ENCODE measurements around the gene PTPRT. TPM values are rescaled to one million over a fixed set of nuclear protein-coding genes. Genes with fewer than 3 reads are reported as not detected.

Gene PTPRT
- total and polyA plus RNA-seq, 2 of the 4 experiments (the other 2 are of a cell fraction) = not detected

GRCh38 chr20:42889517-42889916 lies 300.2 kb downstream of the PTPRT start:
- TF ChIP-seq MAZ (IDR thresholded peaks at IDR 0.05; ENCODE audit: borderline replicate concordance, low read depth, low read length) (no peak), MXI1 (IDR thresholded peaks at IDR 0.05; ENCODE audit: borderline replicate concordance, low read depth, low read length) (no peak)

More at GRCh38 chr20:42889517-42889916, 300.2 kb downstream of the PTPRT start:
- Histone ChIP-seq H2BK5ac (ENCODE audit: low read depth, low read length, poor library complexity, severe bottlenecking) (no peak overlapping the region), H2AK5ac (ENCODE audit: low read depth, low read length) (no peak overlapping the region), H4K5ac (ENCODE audit: low read depth, low read length) (no peak overlapping the region), H3K4ac (ENCODE audit: low read depth, low read length) (no peak overlapping the region), H3K4me1 (ENCODE audit: control insufficient read depth, insufficient read depth, low read length) (no peaks in the 10 kb centered on the region), H3K36me3 (ENCODE audit: control insufficient read depth, insufficient read depth, low read length) (no peaks in the 10 kb centered on the region), H2BK120ac (ENCODE audit: low read depth, low read length) (no peak overlapping the region), H3K56ac (ENCODE audit: extremely low read depth, insufficient read depth, low read length) (no peak overlapping the region), H3K79me1 (ENCODE audit: low read depth in 1 of 2, low read length in 2 of 2) (no peaks in the 10 kb centered on the region), H3K18ac (ENCODE audit: low read depth, low read length) (no peak overlapping the region), H3K9me3 (ENCODE audit: control insufficient read depth, insufficient read depth, low read length) (peaks cover 12% of the 10 kb centered on the region), H3K9me1 (ENCODE audit: insufficient read depth, low read length) (no peaks in the 10 kb centered on the region), H3K4me3 (ENCODE audit: insufficient read depth, low read depth, low read length) (no peak overlapping the region), H3K23ac (ENCODE audit: low read depth, low read length) (no peak overlapping the region), H3K9ac (ENCODE audit: low read depth, low read length) (no peak overlapping the region), H2BK15ac (ENCODE audit: low read depth, low read length) (no peak overlapping the region), H3K14ac (replicated peaks; ENCODE audit: low read depth, low read length) (no peak overlapping the region), H4K91ac (ENCODE audit: insufficient read depth, low read depth, low read length) (no peak overlapping the region), H3K27me3 (ENCODE audit: control insufficient read depth, insufficient read depth, low read length) (no peaks in the 10 kb centered on the region), H4K20me1 (ENCODE audit: insufficient read depth, low read length) (no peaks in the 10 kb centered on the region), H2AK9ac (replicated peaks; ENCODE audit: low read depth, low read length, poor library complexity) (no peak overlapping the region), H3K27ac (ENCODE audit: insufficient read depth, low read length) (no peak overlapping the region), H2BK20ac (ENCODE audit: low read depth, low read length) (no peak overlapping the region), H3K4me2 (ENCODE audit: low read depth, low read length) (no peak overlapping the region), H4K8ac (ENCODE audit: low read depth in 2 of 2, low read length in 2 of 2) (no peak overlapping the region), H2AFZ (replicated peaks; ENCODE audit: low read length, poor library complexity) (no peak overlapping the region)
- no TSS peak for BruUV-seq (replicated peaks)
- dilution Hi-C loops (cut with HindIII; ENCODE audit: low sequenced_read_pairs, unreplicated experiment) = no loop called here
- WGBS, 2 experiments (ENCODE audit: extremely low coverage in 2 of 2, insufficient read length in 1 of 2) = 57% methylated on average over 1 of the region's 3 CpGs; no CpG with 5 or more reads in 1 of the 2 experiments
- POLR2A ChIA-PET (ENCODE audit: unreplicated experiment) = no interaction called here
- intact Hi-C loops (cut with micrococcal nuclease) = no loop called here
- in situ Hi-C loops (cut with MboI; ENCODE audit: low sequenced_read_pairs) = no loop called here
- no peak for DNase-seq
- CTCF ChIA-PET = no interaction called here
- no peak for ATAC-seq (ENCODE audit: low read depth)

All from IMR-90 (cell line).